ENCODE results near the gene BICDL2.

DNA sequence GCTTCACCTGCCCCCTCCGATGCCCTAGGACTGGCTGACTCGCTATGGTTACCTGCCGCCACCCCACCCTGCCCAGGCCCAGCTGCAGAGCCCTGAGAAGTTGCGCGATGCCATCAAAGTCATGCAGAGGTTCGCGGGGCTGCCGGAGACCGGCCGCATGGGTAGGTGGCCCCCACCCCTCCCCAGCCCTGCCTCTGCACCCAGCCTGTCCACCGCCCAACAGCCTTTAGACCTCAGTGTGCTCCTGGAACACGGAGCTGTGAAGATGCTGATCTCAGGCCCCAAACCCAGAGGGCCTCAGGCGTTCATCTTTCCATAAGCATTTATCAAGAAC lies 10.6 kb upstream of the BICDL2 start:
- TF ChIP-seq POLR2A (IDR thresholded peaks at IDR 0.05; ENCODE audit: low read length) (no peak), GATA1 (IDR thresholded peaks at IDR 0.05; ENCODE audit: low read depth, low read length) (no peak)
